HepG2 (cell line): ENCODE data around the gene GLCE. TPM values are rescaled to one million over a fixed set of nuclear protein-coding genes. Genes with fewer than 3 reads are reported as not detected.

Source experiments
- ATAC-seq: fragments of 200-7000 bp; cut with Tn5 transposase; 3 replicates; pipeline ENCODE4 v1.9.1; 2020; ENCODE audit warnings: mild to moderate bottlenecking, moderate library complexity
- BruUV-seq: library from RNA; stranded (reverse); fragments of 400-500 nt; replicated peaks from 2 replicates; lab custom pipeline; 2021; lab: Mats Ljungman, UMichigan
- CTCF ChIA-PET: fragments of 300-600 bp; formaldehyde crosslinking; extraction: SDS; loops from one replicate; lab custom pipeline; 2021; ENCODE audit warnings: low total read pairs, inconsistent platforms, low intra/inter-chr PET ratio; lab: Yijun Ruan, JAX
- POLR2A ChIA-PET: fragments of 350-600 bp; sonication (Branson Sonifier 250); formaldehyde crosslinking; loops from one replicate; lab custom pipeline; 2020; ENCODE audit warnings: antibody characterized with exemption, inconsistent platforms; lab: Yijun Ruan, JAX
- DNase-seq: peaks from one replicate; pipeline ENCODE4 v3.0.0-alpha.2; 2015; ENCODE audit warnings: low spot score
- FAIRE-seq: peaks from 3 replicates; lab custom pipeline; 2011; peaks lifted over from hg19 to GRCh38; lab: Jason Lieb, UNC
- H2AFZ ChIP-seq: one replicate; pipeline ENCODE4 v1.6.1; 2011; ENCODE audit warnings: low read length, inconsistent platforms
- H3K27ac ChIP-seq: fragments of 300-600 bp; 3 replicates; pipeline ENCODE4 v1.8.0; 2011; ENCODE audit warnings: mixed run types, mild to moderate bottlenecking, mixed read lengths, low read length, inconsistent platforms; ENCODE audit not compliant: insufficient read depth; ENCODE audit errors: extremely low read length
- H3K27me3 ChIP-seq, 2 experiments: fragments of 200-600 bp in 1 of 2; 2 replicates in 1 of 2; 3 replicates in 1 of 2; pipeline versions ENCODE4 v1.6.0 to v1.8.0; 2011; ENCODE audit warnings: low read length in 2 of 2, mild to moderate bottlenecking in 2 of 2, moderate library complexity in 2 of 2, inconsistent platforms in 1 of 2; ENCODE audit not compliant: insufficient read depth in 2 of 2, control insufficient read depth in 1 of 2
- H3K36me3 ChIP-seq, 2 experiments: fragments of 200-600 bp in 1 of 2; replicated peaks in 1 of 2; 2 replicates in 1 of 2; 3 replicates in 1 of 2; pipeline versions ENCODE4 v1.5.1 to v1.8.0; 2011; ENCODE audit warnings: low read length in 2 of 2, inconsistent platforms in 1 of 2; ENCODE audit not compliant: insufficient read depth in 2 of 2, control insufficient read depth in 1 of 2
- H3K4me1 ChIP-seq: 2 replicates; pipeline ENCODE4 v1.5.1; 2012; ENCODE audit warnings: low read length, inconsistent platforms; ENCODE audit not compliant: insufficient read depth
- H3K4me2 ChIP-seq: 2 replicates; pipeline ENCODE4 v1.6.0; 2011; ENCODE audit warnings: low read depth, low read length, inconsistent platforms
- H3K4me3 ChIP-seq, 3 experiments: fragments of 200-600 bp in 1 of 3; sonication (generic), shearing (Covaris generic) in 1 of 3; replicated peaks in 1 of 3; 2 replicates each; pipeline ENCODE4 v1.5.1; 2011 to 2016; ENCODE audit warnings: low read length in 3 of 3, inconsistent platforms in 2 of 3, low read depth in 2 of 3, mild to moderate bottlenecking in 2 of 3, control low read depth in 1 of 3, mixed read lengths in 1 of 3; ENCODE audit not compliant: insufficient read depth in 1 of 3
- H3K79me2 ChIP-seq: one replicate; pipeline ENCODE4 v1.6.1; 2011; ENCODE audit warnings: low read length, inconsistent platforms; ENCODE audit not compliant: insufficient read depth
- H3K9ac ChIP-seq: 2 replicates; pipeline ENCODE4 v1.6.0; 2011; ENCODE audit warnings: mild to moderate bottlenecking, low read depth, low read length, inconsistent platforms; ENCODE audit not compliant: insufficient read depth
- H3K9me3 ChIP-seq: 2 replicates; pipeline ENCODE4 v1.5.1; 2012; ENCODE audit warnings: mild to moderate bottlenecking, low read length
- H4K20me1 ChIP-seq: 2 replicates; pipeline ENCODE4 v1.6.0; 2011; ENCODE audit warnings: inconsistent platforms, mild to moderate bottlenecking, low read length, moderate library complexity; ENCODE audit not compliant: insufficient read depth
- AFF4 ChIP-seq: sonication (generic); formaldehyde crosslinking; IDR thresholded peaks from 2 replicates; pipeline ENCODE4 v1.4.0; 2020; ENCODE audit warnings: missing genetic modification reagents
- PAXIP1 ChIP-seq: sonication (generic); formaldehyde crosslinking; conservative IDR thresholded peaks from 2 replicates; pipeline ENCODE4 v1.4.0; 2020; ENCODE audit warnings: mild to moderate bottlenecking, missing genetic modification reagents, moderate library complexity
- PHF20 ChIP-seq: sonication (generic); formaldehyde crosslinking; IDR thresholded peaks from 2 replicates; pipeline ENCODE4 v1.5.0; 2020; ENCODE audit warnings: mild to moderate bottlenecking, missing genetic modification reagents
- YEATS4 ChIP-seq: sonication (generic); formaldehyde crosslinking; IDR thresholded peaks from 2 replicates; pipeline ENCODE4 v1.4.0; 2020; ENCODE audit warnings: missing genetic modification reagents, borderline replicate concordance
- ZFY ChIP-seq: sonication (generic); formaldehyde crosslinking; IDR thresholded peaks from 2 replicates; pipeline ENCODE4 v1.4.0; 2020; ENCODE audit warnings: missing genetic modification reagents
- ZNF484 ChIP-seq: sonication (generic); formaldehyde crosslinking; IDR thresholded peaks from 2 replicates; pipeline ENCODE4 v1.5.1; 2020; ENCODE audit warnings: mild to moderate bottlenecking, low read depth, missing genetic modification reagents, borderline replicate concordance
- ZNF570 ChIP-seq: sonication (generic); formaldehyde crosslinking; IDR thresholded peaks from 2 replicates; pipeline ENCODE4 v1.4.0; 2020; ENCODE audit warnings: mild to moderate bottlenecking, missing genetic modification reagents, borderline replicate concordance
- ZNF816 ChIP-seq: sonication (generic); formaldehyde crosslinking; IDR thresholded peaks from 2 replicates; pipeline ENCODE4 v1.8.0; 2022; ENCODE audit warnings: missing genetic modification reagents, mild to moderate bottlenecking, borderline replicate concordance
- WGBS: methylation state at CpG from one replicate; pipeline ENCODE4 v1.1.6; 2017; ENCODE audit warnings: low lambda C conversion rate; 5-methylcytosine and 5-hydroxymethylcytosine counted together
- in situ Hi-C: cut with HindIII; loops from 2 replicates; pipeline ENCODE4 v1.10.0; 2017; ENCODE audit warnings: low pct_unique_long_range_greater_than_20kb; ENCODE audit not compliant: extremely low pct_ligation_motif_present
- intact Hi-C: fragments of 100-400 bp; cut with micrococcal nuclease; formaldehyde crosslinking; loops from one replicate; pipeline ENCODE4 v1.10.0; 2022; ENCODE audit not compliant: unreplicated experiment
- polyA plus RNA-seq, 8 experiments: library from polyadenylated mRNA; depleted of rRNA in 3 of 8; stranded (reverse) in 7 of 8; unstranded in 1 of 8; fragments of >200 nt; fragmentation: Illumina TruSeq in 4 of 8; extraction: Trizol in 4 of 8; gene quantifications; 2 replicates each; pipeline versions ENCODE4 v1.2.1 to v1.2.3, GENCODE V29; 2011 to 2016; ENCODE audit warnings: low read depth in 4 of 8, missing spikeins in 1 of 8, mixed read lengths in 1 of 8; ENCODE audit not compliant: insufficient read depth in 1 of 8
- total RNA-seq, 5 experiments: library from RNA; depleted of rRNA; stranded (reverse); fragments of >200 nt; fragmentation: Illumina TruSeq; extraction: Trizol; gene quantifications; 2 replicates each; pipeline ENCODE4 v1.2.3, GENCODE V29; 2016; ENCODE audit warnings: low read depth in 1 of 5
- TF ChIP-seq, protein P1 (sequence below), 2 experiments: IDR thresholded peaks; 2 replicates each; pipeline ENCODE4 v1.6.1; 2011 to 2012; ENCODE audit warnings: low read length in 2 of 2, borderline replicate concordance in 1 of 2, low read depth in 1 of 2, mild to moderate bottlenecking in 1 of 2, moderate library complexity in 1 of 2
- TF ChIP-seq, protein P2 (sequence below): sonication (generic); formaldehyde crosslinking; IDR thresholded peaks from 2 replicates; pipeline ENCODE4 v1.8.1; 2023; ENCODE audit warnings: missing genetic modification reagents, inconsistent platforms, borderline replicate concordance

GLCE gene
- total and polyA plus RNA-seq, 2 of the 13 experiments (the other 11 are each of a cell fraction or from before 2014, with no cell fraction given) = 12.9 to 23.4 TPM

GRCh38 chr15:69118089-69118488 lies 42.3 kb upstream of the GLCE start:
- intact Hi-C loops = no loop called here
- DNase-seq (no peak), ATAC-seq (no peak), FAIRE-seq (no peak)
- BruUV-seq = no TSS peak
- no peak overlapping the region for H3K27ac ChIP-seq
- CTCF ChIA-PET = no interaction called here
- H3K9ac ChIP-seq = no peak overlapping the region
- no peaks in the 10 kb centered on the region for H4K20me1 ChIP-seq
- no peak overlapping the region for H3K4me2 ChIP-seq
- peaks cover 6 to 57% of the 10 kb centered on the region in 2 experiments; a peak in 4 of 5 replicates for H3K27me3 ChIP-seq
- no peaks in the 10 kb centered on the region for H3K79me2 ChIP-seq
- in situ Hi-C loops = no loop called here
- H3K4me3 ChIP-seq = no peak overlapping the region
- POLR2A ChIA-PET = no interaction called here
- no peak overlapping the region for H2AFZ ChIP-seq
- H3K4me1 ChIP-seq = no peaks in the 10 kb centered on the region
- no peaks in the 10 kb centered on the region for H3K36me3 ChIP-seq
- WGBS = 4% methylated on average over 4 of the region's 4 CpGs
- no peaks in the 10 kb centered on the region for H3K9me3 ChIP-seq
- TF ChIP-seq YEATS4 (CRISPR knock-in tag) (no peak), ZNF484 (no peak), PAXIP1 (no peak), ZNF570 (CRISPR knock-in tag) (no peak), PHF20 (CRISPR knock-in tag) (no peak), ZNF816 (no peak), ZFY (no peak), AFF4 (CRISPR knock-in tag) (no peak)
- TF ChIP-seq, protein P1, sequence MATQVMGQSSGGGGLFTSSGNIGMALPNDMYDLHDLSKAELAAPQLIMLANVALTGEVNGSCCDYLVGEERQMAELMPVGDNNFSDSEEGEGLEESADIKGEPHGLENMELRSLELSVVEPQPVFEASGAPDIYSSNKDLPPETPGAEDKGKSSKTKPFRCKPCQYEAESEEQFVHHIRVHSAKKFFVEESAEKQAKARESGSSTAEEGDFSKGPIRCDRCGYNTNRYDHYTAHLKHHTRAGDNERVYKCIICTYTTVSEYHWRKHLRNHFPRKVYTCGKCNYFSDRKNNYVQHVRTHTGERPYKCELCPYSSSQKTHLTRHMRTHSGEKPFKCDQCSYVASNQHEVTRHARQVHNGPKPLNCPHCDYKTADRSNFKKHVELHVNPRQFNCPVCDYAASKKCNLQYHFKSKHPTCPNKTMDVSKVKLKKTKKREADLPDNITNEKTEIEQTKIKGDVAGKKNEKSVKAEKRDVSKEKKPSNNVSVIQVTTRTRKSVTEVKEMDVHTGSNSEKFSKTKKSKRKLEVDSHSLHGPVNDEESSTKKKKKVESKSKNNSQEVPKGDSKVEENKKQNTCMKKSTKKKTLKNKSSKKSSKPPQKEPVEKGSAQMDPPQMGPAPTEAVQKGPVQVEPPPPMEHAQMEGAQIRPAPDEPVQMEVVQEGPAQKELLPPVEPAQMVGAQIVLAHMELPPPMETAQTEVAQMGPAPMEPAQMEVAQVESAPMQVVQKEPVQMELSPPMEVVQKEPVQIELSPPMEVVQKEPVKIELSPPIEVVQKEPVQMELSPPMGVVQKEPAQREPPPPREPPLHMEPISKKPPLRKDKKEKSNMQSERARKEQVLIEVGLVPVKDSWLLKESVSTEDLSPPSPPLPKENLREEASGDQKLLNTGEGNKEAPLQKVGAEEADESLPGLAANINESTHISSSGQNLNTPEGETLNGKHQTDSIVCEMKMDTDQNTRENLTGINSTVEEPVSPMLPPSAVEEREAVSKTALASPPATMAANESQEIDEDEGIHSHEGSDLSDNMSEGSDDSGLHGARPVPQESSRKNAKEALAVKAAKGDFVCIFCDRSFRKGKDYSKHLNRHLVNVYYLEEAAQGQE (IDR thresholded peaks at IDR 0.05; ENCODE audit: borderline replicate concordance in 1 of 2, low read depth in 1 of 2, low read length in 2 of 2) = no peak
- TF ChIP-seq, protein P2, sequence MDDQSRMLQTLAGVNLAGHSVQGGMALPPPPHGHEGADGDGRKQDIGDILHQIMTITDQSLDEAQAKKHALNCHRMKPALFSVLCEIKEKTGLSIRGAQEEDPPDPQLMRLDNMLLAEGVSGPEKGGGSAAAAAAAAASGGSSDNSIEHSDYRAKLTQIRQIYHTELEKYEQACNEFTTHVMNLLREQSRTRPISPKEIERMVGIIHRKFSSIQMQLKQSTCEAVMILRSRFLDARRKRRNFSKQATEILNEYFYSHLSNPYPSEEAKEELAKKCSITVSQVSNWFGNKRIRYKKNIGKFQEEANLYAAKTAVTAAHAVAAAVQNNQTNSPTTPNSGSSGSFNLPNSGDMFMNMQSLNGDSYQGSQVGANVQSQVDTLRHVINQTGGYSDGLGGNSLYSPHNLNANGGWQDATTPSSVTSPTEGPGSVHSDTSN (CRISPR knock-in tag) = no peak
